Measurements from ENCODE around the gene FAM13A. TPM values are rescaled to one million over a fixed set of nuclear protein-coding genes. Genes with fewer than 3 reads are reported as not detected.
"Not testable (repeated sequence)": the region's sequence is repeated elsewhere in the genome, so short reads cannot be mapped to it uniquely, and the experiment has no call there.

Gene FAM13A
- total and polyA plus RNA-seq, 11 donors, result 3.7 to 30.4 (median 11.5) TPM

- WGBS, 4 donors, result 90 to 99% (median 95%) methylated on average over 5 of the region's 5 CpGs
- Histone ChIP-seq H3K4me3 (no peak overlapping the region), H3K4me1 (peaks cover 0 to 15% (median 5%) of the 10 kb centered on the region in 12 donors), H3K36me3 (no peaks in the 10 kb centered on the region), H3K9me3 (peaks cover 0 to 7% (median 0%) of the 10 kb centered on the region in 12 donors), H3K27ac (no peak overlapping the region), H3K27me3 (no peaks in the 10 kb centered on the region)
- no peak for DNase-seq
- intact Hi-C loops (cut with DNase I), result no loop called here
- TF ChIP-seq CTCF (IDR thresholded peaks at IDR 0.05) (no peak), POLR2A (IDR thresholded peaks at IDR 0.05) (no peak)
- ATAC-seq, result no peak
Measured at GRCh38 chr4:89006307-89006706, 50.7 kb downstream of the FAM13A start.

GRCh38 chr4:89005066-89005465 is 51.9 kb downstream of the FAM13A start:
- WGBS, 4 donors, result 97 to 100% (median 99%) methylated on average over 1 of the region's 1 CpG
- H3K36me3 ChIP-seq; H3K27me3 ChIP-seq; DNase-seq; ATAC-seq; H3K4me3 ChIP-seq; intact Hi-C loops (cut with DNase I); H3K9me3 ChIP-seq; H3K27ac ChIP-seq: not testable (repeated sequence)
- peaks cover 0 to 20% (median 13%) of the 10 kb centered on the region in 12 donors for H3K4me1 ChIP-seq

GRCh38 chr4:89001647-89002445 is 55.1 kb downstream of the FAM13A start:
- H3K27ac ChIP-seq, result peak overlapping the region in 2 of 12 donors; percentile 16 to 26

GRCh38 chr4:89000844-89001360 is 56.1 kb downstream of the FAM13A start:
- no peaks in the 10 kb centered on the region for H3K27me3 ChIP-seq
- ATAC-seq (peak in 3 of 4 donors; percentile 31 to 59 (median 58)), DNase-seq (no peak)
- no peak overlapping the region for H3K27ac ChIP-seq
- no peak for TF ChIP-seq POLR2A (IDR thresholded peaks at IDR 0.05)
- TF ChIP-seq CTCF (IDR thresholded peaks at IDR 0.05), result no peak
- no peaks in the 10 kb centered on the region for H3K36me3 ChIP-seq
- 72 to 82% (median 73%) methylated on average over 3 of the region's 3 CpGs for WGBS, 4 donors
- no peak overlapping the region for H3K4me3 ChIP-seq
- H3K9me3 ChIP-seq, result peaks cover 0 to 7% (median 0%) of the 10 kb centered on the region in 12 donors
- H3K4me1 ChIP-seq, result peaks cover 0 to 20% (median 13%) of the 10 kb centered on the region in 12 donors
- intact Hi-C loops (cut with DNase I), result no loop called here

More at GRCh38 chr4:89001647-89002445, 55.1 kb downstream of the FAM13A start:
- Histone ChIP-seq H3K9me3 (peaks cover 0 to 7% (median 0%) of the 10 kb centered on the region in 12 donors), H3K4me3 (peak overlapping the region in 1 of 12 donors; percentile 11), H3K36me3 (no peaks in the 10 kb centered on the region), H3K27me3 (no peaks in the 10 kb centered on the region), H3K4me1 (peaks cover 0 to 20% (median 13%) of the 10 kb centered on the region in 12 donors)
- DNase-seq, result no peak
- TF ChIP-seq CTCF (IDR thresholded peaks at IDR 0.05), result no peak
- TF ChIP-seq POLR2A (IDR thresholded peaks at IDR 0.05), result no peak
- peak in 2 of 4 donors; percentile 42 to 57 for ATAC-seq
- 38 to 48% (median 44%) methylated on average over 9 of the region's 9 CpGs for WGBS, 4 donors
- intact Hi-C loops (cut with DNase I), result no loop called here

Data from heart left ventricle (tissue), 16 donors.